ENCODE results near the gene FTSJ3.

The FTSJ3 gene

DNA sequence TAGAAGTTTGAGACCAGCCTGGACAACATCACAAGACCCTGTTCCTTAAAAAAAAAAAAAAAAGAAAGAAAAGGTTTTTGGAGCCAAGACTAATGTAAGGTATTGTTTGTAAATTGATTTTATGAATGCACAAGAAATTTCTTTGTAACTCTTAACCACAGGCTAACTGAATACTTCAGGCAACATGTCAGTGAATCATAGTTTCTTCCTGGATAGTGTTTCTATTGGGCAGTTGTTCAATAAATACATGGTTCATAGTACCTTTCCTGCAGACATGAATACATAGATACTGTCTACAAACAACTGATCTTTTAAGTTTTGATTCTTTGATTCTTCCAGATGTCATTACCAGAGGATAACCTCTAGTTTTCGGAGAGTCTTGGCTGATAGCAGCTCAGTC, 41.9 kb downstream of the FTSJ3 start:
- TF ChIP-seq, protein P1, sequence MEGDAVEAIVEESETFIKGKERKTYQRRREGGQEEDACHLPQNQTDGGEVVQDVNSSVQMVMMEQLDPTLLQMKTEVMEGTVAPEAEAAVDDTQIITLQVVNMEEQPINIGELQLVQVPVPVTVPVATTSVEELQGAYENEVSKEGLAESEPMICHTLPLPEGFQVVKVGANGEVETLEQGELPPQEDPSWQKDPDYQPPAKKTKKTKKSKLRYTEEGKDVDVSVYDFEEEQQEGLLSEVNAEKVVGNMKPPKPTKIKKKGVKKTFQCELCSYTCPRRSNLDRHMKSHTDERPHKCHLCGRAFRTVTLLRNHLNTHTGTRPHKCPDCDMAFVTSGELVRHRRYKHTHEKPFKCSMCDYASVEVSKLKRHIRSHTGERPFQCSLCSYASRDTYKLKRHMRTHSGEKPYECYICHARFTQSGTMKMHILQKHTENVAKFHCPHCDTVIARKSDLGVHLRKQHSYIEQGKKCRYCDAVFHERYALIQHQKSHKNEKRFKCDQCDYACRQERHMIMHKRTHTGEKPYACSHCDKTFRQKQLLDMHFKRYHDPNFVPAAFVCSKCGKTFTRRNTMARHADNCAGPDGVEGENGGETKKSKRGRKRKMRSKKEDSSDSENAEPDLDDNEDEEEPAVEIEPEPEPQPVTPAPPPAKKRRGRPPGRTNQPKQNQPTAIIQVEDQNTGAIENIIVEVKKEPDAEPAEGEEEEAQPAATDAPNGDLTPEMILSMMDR (IDR thresholded peaks at IDR 0.05; ENCODE audit: insufficient read depth, low read length), result no peak
- TF ChIP-seq SPI1 (IDR thresholded peaks at IDR 0.05; ENCODE audit: borderline replicate concordance, low read depth), result no peak
- no peak for TF ChIP-seq REST (IDR thresholded peaks at IDR 0.05; ENCODE audit: insufficient replicate concordance, low read depth)
- TF ChIP-seq POLR2AphosphoS5 (IDR thresholded peaks at IDR 0.05; ENCODE audit: low read depth), result no peak
- TF ChIP-seq GABPA (IDR thresholded peaks at IDR 0.05; ENCODE audit: low read depth), result no peak
- no peak overlapping the region for H3K4me3 ChIP-seq (replicated peaks; ENCODE audit: insufficient read depth, low read length)
- H3K27me3 ChIP-seq (ENCODE audit: insufficient read depth, poor library complexity, severe bottlenecking), result no peaks in the 10 kb centered on the region
- no peak overlapping the region for H3K27ac ChIP-seq (replicated peaks)
- no peak for DNase-seq (ENCODE audit: low read depth in 1 of 2, low spot score in 1 of 2)

DNA sequence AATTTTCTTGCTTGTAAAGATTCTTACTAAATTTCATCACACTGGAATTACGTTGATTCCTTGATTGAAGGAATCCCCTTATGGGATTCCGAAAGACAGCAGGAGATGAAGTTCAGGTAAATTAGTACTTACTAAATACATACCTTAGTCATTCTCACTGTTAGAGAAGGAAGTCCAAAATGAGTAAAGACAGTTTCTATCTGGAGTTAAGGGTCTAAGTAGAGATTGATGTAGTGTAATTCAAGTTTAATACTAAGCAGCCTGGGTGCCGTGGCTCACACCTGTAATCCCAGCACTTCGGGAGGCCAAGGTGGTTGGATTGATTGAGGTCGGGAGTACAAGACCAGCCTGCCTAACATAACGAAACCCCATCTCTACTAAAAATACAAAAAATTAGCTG, 43.9 kb downstream of the FTSJ3 start:
- H3K27ac ChIP-seq (replicated peaks), result no peak overlapping the region
- TF ChIP-seq, protein P1 (IDR thresholded peaks at IDR 0.05; ENCODE audit: insufficient read depth, low read length), result no peak
- TF ChIP-seq REST (IDR thresholded peaks at IDR 0.05; ENCODE audit: insufficient replicate concordance, low read depth) (no peak), SPI1 (IDR thresholded peaks at IDR 0.05; ENCODE audit: borderline replicate concordance, low read depth) (no peak), GABPA (IDR thresholded peaks at IDR 0.05; ENCODE audit: low read depth) (no peak), POLR2AphosphoS5 (IDR thresholded peaks at IDR 0.05; ENCODE audit: low read depth) (no peak)

GRCh38 chr17:63780928-63781327, 46.5 kb downstream of the FTSJ3 start:
- H3K27me3 ChIP-seq (ENCODE audit: insufficient read depth, poor library complexity, severe bottlenecking), result no peaks in the 10 kb centered on the region
- DNase-seq (ENCODE audit: low read depth in 1 of 2, low spot score in 1 of 2), result no peak
- no peak overlapping the region for H3K4me3 ChIP-seq (replicated peaks; ENCODE audit: insufficient read depth, low read length)
- H3K27ac ChIP-seq (replicated peaks), result no peak overlapping the region
- TF ChIP-seq, protein P1 (IDR thresholded peaks at IDR 0.05; ENCODE audit: insufficient read depth, low read length), result no peak
- TF ChIP-seq SPI1 (IDR thresholded peaks at IDR 0.05; ENCODE audit: borderline replicate concordance, low read depth) (no peak), POLR2AphosphoS5 (IDR thresholded peaks at IDR 0.05; ENCODE audit: low read depth) (no peak), GABPA (IDR thresholded peaks at IDR 0.05; ENCODE audit: low read depth) (no peak), REST (IDR thresholded peaks at IDR 0.05; ENCODE audit: insufficient replicate concordance, low read depth) (no peak)

More for the DNA sequence above, 43.9 kb downstream of the FTSJ3 start:
- Histone ChIP-seq H3K4me3 (replicated peaks; ENCODE audit: insufficient read depth, low read length) (no peak overlapping the region), H3K27me3 (ENCODE audit: insufficient read depth, poor library complexity, severe bottlenecking) (no peaks in the 10 kb centered on the region)
- DNase-seq (ENCODE audit: low read depth in 1 of 2, low spot score in 1 of 2), result no peak

All from HL-60 (cell line).